ENCODE results near the gene PRKAA2. TPM values are rescaled to one million over a fixed set of nuclear protein-coding genes. Genes with fewer than 3 reads are reported as not detected.

Gene PRKAA2
- total and polyA plus RNA-seq, 2 of the 4 experiments (the other 2 are of a cell fraction) = 0.72 to 1.4 TPM

DNA sequence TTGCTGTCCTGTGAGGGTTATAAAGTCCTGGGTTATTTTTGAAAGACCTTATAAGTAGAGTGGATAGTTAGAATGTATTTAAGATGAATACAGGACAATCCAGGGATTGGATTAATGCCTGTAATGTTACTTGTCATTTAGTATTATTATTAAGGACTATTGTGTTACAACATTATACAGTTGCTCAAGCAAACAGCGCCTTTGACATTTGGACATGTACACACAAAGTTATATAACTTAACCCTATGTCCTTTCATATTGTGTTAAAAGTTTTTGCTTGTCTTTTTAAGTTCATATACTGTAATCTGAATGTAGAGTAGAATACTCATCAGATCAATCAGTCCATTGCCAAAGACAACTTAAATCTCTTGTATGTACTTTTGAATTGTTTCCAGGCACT, 2.0 kb downstream of the PRKAA2 start:
- POLR2A ChIA-PET (ENCODE audit: unreplicated experiment) = no interaction called here
- ATAC-seq (ENCODE audit: low read depth) = no peak
- H2AFZ ChIP-seq (replicated peaks; ENCODE audit: low read length, poor library complexity) = no peak overlapping the region

More for the DNA sequence above, 2.0 kb downstream of the PRKAA2 start:
- no peaks in the 10 kb centered on the region for H3K9me3 ChIP-seq (ENCODE audit: control insufficient read depth, insufficient read depth, low read length)
- no peak overlapping the region for H4K8ac ChIP-seq (ENCODE audit: low read depth in 2 of 2, low read length in 2 of 2)
- no peak overlapping the region for H3K4ac ChIP-seq (ENCODE audit: low read depth, low read length)
- H3K4me3 ChIP-seq (ENCODE audit: insufficient read depth, low read depth, low read length) = no peak overlapping the region
- no peak overlapping the region for H2AK9ac ChIP-seq (replicated peaks; ENCODE audit: low read depth, low read length, poor library complexity)
- no peak overlapping the region for H4K5ac ChIP-seq (ENCODE audit: low read depth, low read length)
- no peak overlapping the region for H3K23ac ChIP-seq (ENCODE audit: low read depth, low read length)
- peaks cover 2% of the 10 kb centered on the region; the same call in 1 of the 2 replicates for H3K4me1 ChIP-seq (ENCODE audit: control insufficient read depth, insufficient read depth, low read length)
- no peak overlapping the region for H3K4me2 ChIP-seq (ENCODE audit: low read depth, low read length)
- in situ Hi-C loops (cut with MboI; ENCODE audit: low sequenced_read_pairs) (no loop called here), dilution Hi-C loops (cut with HindIII; ENCODE audit: low sequenced_read_pairs, unreplicated experiment) (no loop called here), intact Hi-C loops (cut with micrococcal nuclease) (loop anchor here (5.0 kb wide), 1 partner anchor 160 kb away; no protein-coding TSS in a partner anchor)
- peaks cover 0 to 6% of the 10 kb centered on the region in 2 experiments; a peak in 2 of 4 replicates for H3K79me1 ChIP-seq (ENCODE audit: low read depth in 1 of 2, low read length in 2 of 2)
- no TSS peak for BruUV-seq (replicated peaks)
- no CpG with 5 or more reads among the region's 1 CpG for WGBS, 2 experiments (ENCODE audit: extremely low coverage in 2 of 2, insufficient read length in 1 of 2)
- H3K27me3 ChIP-seq (ENCODE audit: control insufficient read depth, insufficient read depth, low read length) = no peaks in the 10 kb centered on the region
- H3K14ac ChIP-seq (replicated peaks; ENCODE audit: low read depth, low read length) = no peak overlapping the region
- H4K91ac ChIP-seq (ENCODE audit: insufficient read depth, low read depth, low read length) = no peak overlapping the region
- H4K20me1 ChIP-seq (ENCODE audit: insufficient read depth, low read length) = no peaks in the 10 kb centered on the region
- TF ChIP-seq CHD1 (IDR thresholded peaks at IDR 0.05; ENCODE audit: low read depth, low read length) (no peak), FOS (IDR thresholded peaks at IDR 0.05; ENCODE audit: low read depth, low read length) (no peak), CEBPB (IDR thresholded peaks at IDR 0.05; ENCODE audit: low read depth, low read length) (no peak)
- H3K18ac ChIP-seq (ENCODE audit: low read depth, low read length) = no peak overlapping the region
- H2BK15ac ChIP-seq (ENCODE audit: low read depth, low read length) = no peak overlapping the region
- H2BK5ac ChIP-seq (ENCODE audit: low read depth, low read length, poor library complexity, severe bottlenecking) = no peak overlapping the region
- CTCF ChIA-PET = no interaction called here
- H3K27ac ChIP-seq (ENCODE audit: insufficient read depth, low read length) = no peak overlapping the region
- no peak for DNase-seq
- H3K36me3 ChIP-seq (ENCODE audit: control insufficient read depth, insufficient read depth, low read length) = no peaks in the 10 kb centered on the region
- no peak overlapping the region for H2BK120ac ChIP-seq (ENCODE audit: low read depth, low read length)
- no peak overlapping the region for H2AK5ac ChIP-seq (ENCODE audit: low read depth, low read length)
- no peak overlapping the region for H3K9ac ChIP-seq (ENCODE audit: low read depth, low read length)
- H2BK20ac ChIP-seq (ENCODE audit: low read depth, low read length) = no peak overlapping the region
- no peak overlapping the region for H3K56ac ChIP-seq (ENCODE audit: extremely low read depth, insufficient read depth, low read length)
- H3K9me1 ChIP-seq (ENCODE audit: insufficient read depth, low read length) = no peaks in the 10 kb centered on the region

All from IMR-90 (cell line).